ENCODE data around the gene THOC6. TPM values are rescaled to one million over a fixed set of nuclear protein-coding genes. Genes with fewer than 3 reads are reported as not detected.

THOC6 gene
- 18.5 and 19.9 TPM in 2 replicates for total RNA-seq

DNA sequence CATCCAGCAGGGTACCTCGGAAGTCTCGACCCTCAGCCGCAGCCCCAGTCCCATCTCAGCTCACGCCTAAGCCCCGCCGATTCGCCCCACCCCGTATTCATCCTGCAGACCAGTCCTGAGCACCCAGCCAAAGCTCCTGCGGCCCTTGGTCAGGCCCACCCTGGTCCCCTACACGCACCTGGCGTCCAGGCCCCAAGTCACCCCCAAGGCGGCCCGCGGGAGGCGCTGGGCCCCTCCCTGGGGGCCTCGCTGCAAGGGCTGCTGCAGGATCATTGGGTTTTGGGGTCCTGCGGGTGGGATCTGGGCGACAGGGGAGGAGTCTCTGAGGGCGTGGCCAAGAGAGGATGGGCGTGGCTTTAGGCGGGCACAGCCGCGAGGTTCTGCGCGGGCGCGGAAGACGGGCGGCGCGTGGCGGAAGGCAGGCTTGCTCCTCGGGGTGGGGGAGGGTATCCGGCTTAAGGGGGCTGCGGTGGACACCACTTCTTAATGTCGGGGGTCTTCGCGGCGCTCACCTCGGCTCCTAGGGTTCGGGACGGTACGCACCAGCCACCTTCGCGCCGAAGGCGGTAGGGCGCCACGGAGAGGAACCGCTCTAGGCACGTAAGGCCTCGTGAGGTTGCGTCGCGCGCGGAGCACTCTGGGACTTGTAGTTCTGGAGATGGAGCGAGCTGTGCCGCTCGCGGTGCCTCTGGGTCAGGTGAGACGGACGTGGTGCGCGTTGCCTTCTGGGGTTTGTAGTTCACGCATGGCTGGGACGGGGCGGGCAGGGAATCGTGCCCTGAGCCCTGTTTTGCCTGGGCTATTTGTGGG is at the start of gene THOC6, which contains the start of gene HCFC1R1:
Gene THOC6, plus strand, starts transcription at position 367 of the 810 bp plus-strand sequence. Its CDS starts 292 bp downstream, at position 659.
Gene HCFC1R1, minus strand, starts transcription at position 274 of the 810 bp plus-strand sequence. Its CDS starts 1 bp downstream, at position 273.

DNA sequence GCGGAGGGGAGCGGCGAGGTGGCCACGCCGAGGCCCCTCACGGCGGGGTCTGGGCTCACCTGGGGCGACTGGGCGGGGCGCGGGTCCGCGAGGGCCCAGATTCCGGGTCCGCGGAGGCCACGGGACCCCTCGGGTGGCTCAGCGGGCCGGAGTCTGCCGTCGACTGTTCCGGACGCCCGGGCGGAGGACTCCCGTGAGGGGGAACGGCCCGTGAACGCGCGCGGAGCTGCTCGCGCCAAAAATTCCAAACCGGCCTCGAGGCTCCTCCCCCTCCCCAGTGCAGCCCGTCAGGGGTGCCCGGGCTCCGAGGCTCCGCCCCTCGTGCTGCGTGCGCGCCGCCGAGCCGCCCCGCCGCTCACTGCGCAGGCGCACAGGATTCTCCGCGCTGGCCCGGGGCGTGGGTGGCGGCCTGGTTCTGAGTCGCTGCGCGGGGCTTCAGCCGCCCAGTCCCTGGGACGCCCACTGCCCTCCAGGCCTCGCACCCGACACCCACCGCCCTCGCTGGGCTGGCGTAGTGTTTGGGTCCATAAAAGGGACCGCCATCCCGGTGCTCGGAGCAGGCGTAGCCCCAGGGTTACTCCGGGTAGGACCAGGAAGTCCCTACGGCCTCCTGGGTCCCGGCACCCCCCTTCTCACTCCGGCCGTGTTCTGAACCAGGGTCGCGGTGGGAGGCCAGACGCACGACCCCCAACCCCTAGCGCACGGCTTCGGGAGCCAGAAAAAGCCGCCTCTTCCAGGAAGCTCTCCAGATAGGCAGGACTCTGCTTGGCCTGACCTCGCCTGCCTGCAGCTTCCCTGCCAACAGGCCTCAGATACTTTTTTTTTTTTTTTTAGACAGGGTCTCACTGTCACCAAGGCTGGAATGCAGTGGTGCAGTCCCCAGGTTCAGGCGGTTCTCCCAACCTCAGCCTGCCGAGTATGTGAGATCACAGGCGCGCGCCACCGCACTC is 43.3 kb upstream of the THOC6 start, which contains the start of gene PKMYT1:
Gene PKMYT1, minus strand, starts transcription at position 220 of the 950 bp plus-strand sequence. CDS start 789 bp downstream, outside the sequence.

DNA sequence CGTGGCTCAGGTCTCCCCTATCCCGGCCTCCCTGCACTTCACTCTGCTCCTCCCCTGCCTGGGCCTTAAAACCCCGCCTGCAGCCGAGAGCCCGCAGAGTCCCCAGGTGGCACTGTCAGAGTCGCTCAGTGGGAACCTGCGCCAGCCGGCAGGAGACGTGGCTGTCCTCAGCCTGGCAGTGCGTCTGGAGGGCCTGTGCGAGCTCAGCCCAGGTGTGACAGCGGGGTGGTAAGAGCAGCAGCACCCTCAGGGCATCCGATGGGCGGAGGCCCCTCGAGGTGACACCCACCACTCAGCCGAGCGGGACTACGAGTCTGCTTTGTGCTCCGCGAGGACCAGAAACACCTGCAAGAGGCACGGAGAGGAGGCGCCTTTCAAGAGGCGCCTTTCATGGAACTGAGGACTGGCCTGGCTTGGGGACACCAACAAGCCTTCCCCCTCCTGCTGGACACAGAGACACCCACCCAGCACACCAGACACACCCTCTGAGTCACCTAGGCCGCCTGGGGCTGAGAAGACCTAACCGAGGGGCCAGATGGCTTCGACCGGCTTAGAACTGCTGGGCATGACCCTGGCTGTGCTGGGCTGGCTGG is 10.9 kb upstream of the THOC6 start, which contains the start of gene CLDN9:
Gene CLDN9, plus strand, starts transcription at position 96 of the 593 bp plus-strand sequence. Its CDS starts 440 bp downstream, at position 536.

DNA sequence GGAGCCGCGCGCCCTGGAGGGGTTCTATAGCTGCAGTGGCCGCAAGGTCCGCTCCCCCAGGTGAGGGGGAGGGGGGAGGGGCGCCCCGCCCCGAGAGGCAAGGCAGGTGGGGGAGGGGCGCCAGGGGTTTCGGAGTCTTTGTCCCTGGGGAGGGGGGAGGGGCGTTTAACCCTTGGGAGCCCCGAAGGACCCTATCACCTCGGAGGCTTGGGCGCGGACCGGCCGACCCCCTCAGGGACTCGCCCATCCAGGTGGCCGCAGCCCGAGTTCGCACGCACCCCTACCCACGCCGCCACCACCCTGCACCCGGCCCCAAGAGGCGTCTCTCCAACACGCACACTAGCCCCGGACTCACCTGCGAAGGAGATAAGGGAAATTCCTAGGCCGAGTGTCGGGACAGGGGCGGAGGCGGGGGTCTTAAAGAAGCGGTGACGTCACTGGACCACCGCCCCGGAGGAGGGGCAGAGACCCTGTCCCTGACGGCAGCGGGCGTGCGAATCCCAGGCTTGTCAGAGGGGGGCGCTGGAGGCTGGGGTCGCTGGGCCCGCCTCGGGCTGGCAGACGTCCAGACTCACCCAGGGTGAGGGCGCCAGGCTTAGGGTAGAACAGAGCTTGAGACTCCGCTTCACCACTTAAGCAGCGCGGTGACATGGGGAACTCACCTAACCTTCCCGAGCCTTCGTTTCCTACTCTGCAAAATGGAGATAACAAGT is 5.9 kb upstream of the THOC6 start, which contains the start of gene CLDN6:
Gene CLDN6, minus strand, starts transcription at position 390 of the 713 bp plus-strand sequence. CDS start 2,162 bp downstream, outside the sequence.

DNA sequence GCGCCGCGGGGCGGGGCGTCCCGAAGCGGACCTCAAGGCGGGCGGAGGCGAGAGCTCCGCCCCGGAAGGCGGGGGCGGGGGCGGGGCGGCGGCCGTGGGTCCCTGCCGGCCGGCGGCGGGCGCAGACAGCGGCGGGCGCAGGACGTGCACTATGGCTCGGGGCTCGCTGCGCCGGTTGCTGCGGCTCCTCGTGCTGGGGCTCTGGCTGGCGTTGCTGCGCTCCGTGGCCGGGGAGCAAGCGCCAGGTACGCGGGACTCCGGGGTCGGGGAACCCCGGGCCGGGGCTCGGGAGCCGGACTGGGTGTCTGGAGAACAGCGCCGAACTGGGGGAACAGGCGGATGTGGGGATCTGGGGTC is 3.6 kb upstream of the THOC6 start, which contains the start of gene TNFRSF12A:
Gene TNFRSF12A, plus strand, starts transcription at position 122 of the 357 bp plus-strand sequence. Its CDS starts 30 bp downstream, at position 152.

DNA sequence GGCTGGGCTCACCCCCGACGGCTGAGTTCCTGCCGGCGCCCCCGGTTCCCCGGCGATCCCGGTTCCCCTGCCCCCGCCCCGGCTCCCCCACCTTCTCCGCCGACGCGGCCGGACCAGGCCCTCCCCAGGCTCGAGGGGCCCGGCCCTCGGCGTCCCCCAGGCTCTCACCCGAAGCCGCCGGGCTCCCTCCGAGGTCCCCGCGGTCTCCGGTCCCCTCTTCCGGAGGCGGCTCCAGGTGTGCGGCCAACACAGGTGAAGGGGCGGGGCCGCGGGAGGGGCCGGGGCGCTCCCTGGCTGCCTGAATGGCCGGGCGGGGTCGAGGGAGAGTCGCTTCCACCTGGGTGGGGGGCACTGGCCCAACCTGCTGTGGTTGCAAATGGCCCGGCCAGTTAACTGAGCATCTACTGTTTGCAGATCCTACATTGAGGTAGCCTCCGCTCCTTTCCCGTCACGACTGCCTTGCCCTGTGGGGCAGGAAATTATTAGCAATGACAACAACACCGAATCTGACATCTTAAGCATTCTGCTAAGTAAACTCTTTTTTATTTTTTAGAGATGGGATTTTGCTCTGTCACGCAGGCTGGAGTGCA is 13.0 kb downstream of the THOC6 start, which contains the start of gene BICDL2:
Gene BICDL2, minus strand, starts transcription at position 219 of the 590 bp plus-strand sequence. CDS start 1,448 bp downstream, outside the sequence.

DNA sequence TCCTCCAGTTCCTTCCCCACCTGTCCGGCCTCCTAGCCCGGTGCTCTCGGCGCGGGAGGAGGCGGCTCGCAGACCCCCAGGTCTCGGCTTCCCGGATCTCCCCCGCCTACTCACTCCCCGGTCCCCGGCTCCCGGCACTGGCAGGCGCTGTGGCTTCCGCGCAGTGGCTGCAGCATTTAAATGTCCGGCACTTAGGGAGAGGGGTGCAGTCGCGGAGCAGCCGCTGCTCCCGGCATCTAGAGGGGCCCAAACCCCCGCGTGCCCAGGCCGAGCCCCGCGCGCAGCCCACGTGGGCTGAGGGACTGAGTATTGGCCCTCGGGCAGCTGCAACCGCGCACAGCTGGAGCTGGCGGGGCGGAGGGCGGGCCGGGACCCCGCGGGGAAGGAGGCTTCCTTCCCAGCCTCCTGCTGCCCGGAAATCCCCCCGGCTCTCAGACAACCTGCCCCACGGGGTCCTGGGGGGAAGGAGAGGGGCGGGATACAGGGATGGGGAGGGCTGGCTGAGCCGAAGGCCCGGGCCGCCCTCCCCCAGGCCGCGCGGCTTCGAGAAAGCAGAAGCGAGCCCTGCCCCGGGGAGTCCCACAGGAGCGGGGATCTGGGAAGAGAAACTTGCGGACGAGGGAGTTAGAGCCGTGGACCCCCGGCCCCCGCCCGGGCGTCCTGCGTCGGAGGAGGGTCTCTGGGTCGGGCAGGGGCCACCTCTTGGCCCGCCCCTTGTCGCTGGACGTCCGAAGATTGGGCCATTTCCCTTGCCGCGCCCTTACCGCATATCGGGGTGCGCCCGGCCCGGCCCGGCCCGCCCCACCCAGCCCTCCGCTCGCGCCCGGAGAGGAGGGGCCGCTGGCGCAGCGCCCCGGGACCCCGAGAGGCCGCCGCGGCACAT is 22.2 kb downstream of the THOC6 start, which contains the start of gene MMP25:
Gene MMP25, plus strand, starts transcription at position 804 of the 883 bp plus-strand sequence. CDS start 357 bp downstream, outside the sequence.

DNA sequence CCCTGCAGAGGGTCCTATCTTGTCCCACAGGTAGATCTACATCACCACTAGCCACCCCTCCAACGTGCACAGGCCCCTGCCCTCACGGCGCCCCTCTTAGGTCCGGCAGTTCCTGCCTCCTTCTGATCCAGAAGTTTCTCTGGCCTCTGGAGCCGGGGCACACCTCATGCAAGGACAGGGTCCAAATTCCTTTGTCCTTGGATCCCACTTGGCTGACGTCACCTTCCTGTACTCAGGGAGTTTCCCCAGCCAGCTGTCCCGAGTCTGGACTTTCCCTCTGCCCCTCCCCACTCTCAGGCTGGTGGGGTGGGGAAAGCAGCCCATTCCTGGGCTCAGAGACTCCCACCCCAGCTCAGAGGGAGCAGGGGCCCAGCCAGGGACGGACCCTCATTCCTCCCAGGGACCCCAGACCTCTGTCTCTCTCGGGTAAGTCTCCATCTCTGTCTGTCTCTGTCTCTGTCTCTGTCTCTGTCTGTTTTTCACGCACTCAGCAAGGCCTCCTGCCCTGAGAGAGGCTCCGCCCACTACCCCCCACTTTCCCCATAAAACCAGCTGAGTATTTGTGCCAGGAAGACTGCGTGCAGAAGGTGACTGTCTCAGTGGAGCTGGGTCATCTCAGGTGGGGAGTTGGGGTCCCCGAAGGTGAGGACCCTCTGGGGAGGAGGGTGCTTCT is 41.4 kb downstream of the THOC6 start, which contains the start of gene IL32:
Gene IL32, plus strand, starts transcription at position 572 of the 673 bp plus-strand sequence. CDS start 172 bp downstream, outside the sequence.

Other genes starting within 250 kb of the THOC6 start
- gene ELOB, start 246.8 kb upstream of the THOC6 start, total RNA-seq = 262 and 317 TPM in 2 replicates
- not detected in 2 replicates for gene PRSS33, start 236.5 kb upstream of the THOC6 start, total RNA-seq
- not detected in 2 replicates for gene PRSS41, start 225.6 kb upstream of the THOC6 start, total RNA-seq
- gene PRSS21, start 206.8 kb upstream of the THOC6 start, total RNA-seq = not detected in 2 replicates
- 1.8 TPM in 1 of 2 replicates, not detected in the other for gene ZG16B, start 193.7 kb upstream of the THOC6 start, total RNA-seq
- gene PRSS22, start 165.9 kb upstream of the THOC6 start, total RNA-seq = not detected in 2 replicates
- gene FLYWCH2, start 140.8 kb upstream of the THOC6 start, total RNA-seq = 75.6 and 81.2 TPM in 2 replicates
- 22.6 and 28.2 TPM in 2 replicates for gene FLYWCH1, start 112.1 kb upstream of the THOC6 start, total RNA-seq
- not detected in 2 replicates for gene KREMEN2, start 59.8 kb upstream of the THOC6 start, total RNA-seq
- gene PAQR4, start 54.7 kb upstream of the THOC6 start, total RNA-seq = 10.0 and 10.5 TPM in 2 replicates
- gene PKMYT1, start 43.6 kb upstream of the THOC6 start, total RNA-seq = 5.8 and 14.6 TPM in 2 replicates
- not detected in 2 replicates for gene CLDN9, start 11.1 kb upstream of the THOC6 start, total RNA-seq
- 0.16 TPM in 1 of 2 replicates, not detected in the other for gene CLDN6, start 5.9 kb upstream of the THOC6 start, total RNA-seq
- gene TNFRSF12A, start 3.7 kb upstream of the THOC6 start, total RNA-seq = 164 and 196 TPM in 2 replicates
- gene HCFC1R1, start 93 bp upstream of the THOC6 start, total RNA-seq = 6.5 and 12.0 TPM in 2 replicates
- 0.16 TPM in 1 of 2 replicates, not detected in the other for gene BICDL2, start 12.9 kb downstream of the THOC6 start, total RNA-seq
- gene MMP25, start 22.5 kb downstream of the THOC6 start, total RNA-seq = not detected in 2 replicates
- 9.7 and 131 TPM in 2 replicates for gene IL32, start 41.6 kb downstream of the THOC6 start, total RNA-seq
- gene ZSCAN10, start 75.3 kb downstream of the THOC6 start, total RNA-seq = not detected in 2 replicates
- 10.7 and 13.8 TPM in 2 replicates for gene ZNF205, start 88.6 kb downstream of the THOC6 start, total RNA-seq
- 3.9 and 5.2 TPM in 2 replicates for gene ZNF213, start 111.0 kb downstream of the THOC6 start, total RNA-seq
- gene OR1F1, start 164.2 kb downstream of the THOC6 start, total RNA-seq = not detected in 2 replicates
- 8.1 and 9.4 TPM in 2 replicates for gene ZNF200, start 211.1 kb downstream of the THOC6 start, total RNA-seq
- not detected in 2 replicates for gene MEFV, start 232.6 kb downstream of the THOC6 start, total RNA-seq